Peyer's patch (tissue), 4 donors: ENCODE measurements around the gene ICAM1. TPM values are rescaled to one million over a fixed set of nuclear protein-coding genes. Genes with fewer than 3 reads are reported as not detected.

Source experiments
- DNase-seq, 3 donors: peaks; one replicate each; pipeline ENCODE4 v3.0.0-alpha.2; 2017 to 2019
- H3K27ac ChIP-seq, 4 donors: fragments of 200-600 bp; sonication (generic); one replicate each; pipeline ENCODE4 v1.5.1; 2016 to 2019
- H3K27me3 ChIP-seq, 2 donors: fragments of 200-600 bp; sonication (generic); one replicate each; pipeline ENCODE4 v1.5.1; 2019
- H3K36me3 ChIP-seq, 3 donors: fragments of 200-600 bp; sonication (generic); one replicate each; pipeline ENCODE4 v1.5.1; 2016 to 2019
- H3K4me1 ChIP-seq, 4 donors: fragments of 200-600 bp; sonication (generic); one replicate each; pipeline ENCODE4 v1.5.1; 2016 to 2019
- H3K4me3 ChIP-seq, 4 donors: fragments of 200-600 bp; sonication (generic); 1 replicate in 3 of 4; 2 replicates in 1 of 4; pipeline ENCODE4 v1.5.1; 2016 to 2019; ENCODE audit warnings: mild to moderate bottlenecking in 1 of 4
- H3K9me3 ChIP-seq, 4 donors: fragments of 200-600 bp; sonication (generic); one replicate each; pipeline ENCODE4 v1.5.1; 2016 to 2019; ENCODE audit warnings: mild to moderate bottlenecking in 1 of 4
- CTCF ChIP-seq, 6 experiments: fragments of 450-650 bp in 4 of 6; fragments of 200-600 bp in 2 of 6; sonication (generic) in 1 of 6; IDR thresholded peaks; one replicate each; pipeline ENCODE4 v1.5.1; 2017 to 2019; ENCODE audit warnings: antibody characterized with exemption in 6 of 6, mild to moderate bottlenecking in 3 of 6, moderate library complexity in 1 of 6
- POLR2A ChIP-seq, 2 donors: fragments of 450-650 bp; IDR thresholded peaks; one replicate each; pipeline ENCODE4 v1.5.1; 2017; ENCODE audit warnings: antibody characterized with exemption in 2 of 2, mild to moderate bottlenecking in 2 of 2, moderate library complexity in 2 of 2
- total RNA-seq, 4 donors: library from RNA; depleted of rRNA; stranded (reverse); fragments of >200 nt; gene quantifications; one replicate each; pipeline ENCODE4 v1.1.0, GENCODE V29; 2016

The ICAM1 gene
- total RNA-seq, 4 donors from 2014 or later = 2.6 to 62.7 (median 12.7) TPM

- Histone ChIP-seq H3K27ac (no peak overlapping the region), H3K4me3 (peak overlapping the region; percentile 29 to 49 (median 36)), H3K4me1 (peaks cover 0 to 91% (median 74%) of the 10 kb centered on the region in 4 donors), H3K9me3 (no peaks in the 10 kb centered on the region), H3K36me3 (no peaks in the 10 kb centered on the region), H3K27me3 (peaks cover 0 to 68% of the 10 kb centered on the region in 2 donors)
- DNase-seq = peak in 2 of 3 donors; percentile 49 to 50
- TF ChIP-seq POLR2A (IDR thresholded peaks at IDR 0.05) = no peak
- TF ChIP-seq CTCF (IDR thresholded peaks at IDR 0.05) = no peak
Measured at GRCh38 chr19:10291554-10292205, 20.8 kb downstream of the ICAM1 start.

- Histone ChIP-seq H3K4me3 (peak overlapping the region; percentile 29 to 49 (median 36)), H3K27me3 (peaks cover 0 to 68% of the 10 kb centered on the region in 2 donors), H3K36me3 (no peaks in the 10 kb centered on the region), H3K9me3 (no peaks in the 10 kb centered on the region), H3K27ac (peak overlapping the region in 1 of 4 donors; percentile 12), H3K4me1 (peaks cover 0 to 85% (median 67%) of the 10 kb centered on the region in 4 donors)
- TF ChIP-seq POLR2A (IDR thresholded peaks at IDR 0.05) = no peak
- TF ChIP-seq CTCF (IDR thresholded peaks at IDR 0.05) = no peak
- peak; percentile 76 to 92 (median 90) for DNase-seq
Measured at GRCh38 chr19:10292206-10292788, 21.4 kb downstream of the ICAM1 start.

- Histone ChIP-seq H3K9me3 (no peaks in the 10 kb centered on the region), H3K4me1 (peaks cover 0 to 79% (median 61%) of the 10 kb centered on the region in 4 donors), H3K27ac (peak overlapping the region in 1 of 4 donors; percentile 12), H3K36me3 (no peaks in the 10 kb centered on the region), H3K27me3 (peaks cover 0 to 64% of the 10 kb centered on the region in 2 donors), H3K4me3 (peak overlapping the region in 3 of 4 donors; percentile 36 to 49 (median 37))
- no peak for TF ChIP-seq CTCF (IDR thresholded peaks at IDR 0.05)
- no peak for TF ChIP-seq POLR2A (IDR thresholded peaks at IDR 0.05)
- DNase-seq = peak in 1 of 3 donors; percentile 52
Measured at GRCh38 chr19:10292789-10293636, 22.1 kb downstream of the ICAM1 start.

GRCh38 chr19:10293637-10294367, 22.9 kb downstream of the ICAM1 start:
- no peaks in the 10 kb centered on the region for H3K36me3 ChIP-seq
- H3K4me1 ChIP-seq = peaks cover 0 to 71% (median 53%) of the 10 kb centered on the region in 4 donors
- no peaks in the 10 kb centered on the region for H3K9me3 ChIP-seq
- H3K4me3 ChIP-seq = no peak overlapping the region
- H3K27ac ChIP-seq = no peak overlapping the region
- TF ChIP-seq POLR2A (IDR thresholded peaks at IDR 0.05) (no peak), CTCF (IDR thresholded peaks at IDR 0.05) (no peak)
- no peak for DNase-seq
- H3K27me3 ChIP-seq = peaks cover 0 to 62% of the 10 kb centered on the region in 2 donors

- peaks cover 0 to 66% (median 49%) of the 10 kb centered on the region in 4 donors for H3K4me1 ChIP-seq
- no peak overlapping the region for H3K4me3 ChIP-seq
- no peaks in the 10 kb centered on the region for H3K9me3 ChIP-seq
- TF ChIP-seq CTCF (IDR thresholded peaks at IDR 0.05) (peak in 3 of 6 experiments; percentile 9 to 11 (median 11)), POLR2A (IDR thresholded peaks at IDR 0.05) (no peak)
- H3K27ac ChIP-seq = no peak overlapping the region
- H3K27me3 ChIP-seq = peaks cover 0 to 59% of the 10 kb centered on the region in 2 donors
- no peaks in the 10 kb centered on the region for H3K36me3 ChIP-seq
- peak in 1 of 3 donors; percentile 55 for DNase-seq
Measured at GRCh38 chr19:10294368-10294697, 23.4 kb downstream of the ICAM1 start.
